IMR-90 (cell line): ENCODE measurements around the gene NEFH. TPM values are rescaled to one million over a fixed set of nuclear protein-coding genes. Genes with fewer than 3 reads are reported as not detected.

ENCODE experiments used
- ATAC-seq: fragments of 200-7000 bp; cut with Tn5 transposase; 2 replicates; pipeline ENCODE4 v1.9.1; 2020; ENCODE audit warnings: low read depth, mild to moderate bottlenecking, moderate library complexity
- BruUV-seq: library from RNA; stranded (reverse); fragments of 400-500 nt; replicated peaks from 2 replicates; lab custom pipeline; 2021; lab: Mats Ljungman, UMichigan
- CTCF ChIA-PET: fragments of 300-600 bp; formaldehyde crosslinking; extraction: SDS; loops from one replicate; lab custom pipeline; 2021; ENCODE audit warnings: antibody characterized with exemption; lab: Yijun Ruan, JAX
- POLR2A ChIA-PET: fragments of 300-600 bp; sonication (Branson Sonifier 250); formaldehyde crosslinking; loops from one replicate; lab custom pipeline; 2022; ENCODE audit warnings: antibody characterized with exemption; ENCODE audit not compliant: unreplicated experiment; lab: Charles Lee
- DNase-seq: peaks from one replicate; pipeline ENCODE4 v3.0.0; 2013
- H2AFZ ChIP-seq: replicated peaks from 2 replicates; pipeline ENCODE3; 2013; ENCODE audit warnings: low read length, mild to moderate bottlenecking; ENCODE audit not compliant: poor library complexity
- H2AK5ac ChIP-seq: 2 replicates; pipeline ENCODE4 v1.6.1; 2013; ENCODE audit warnings: low read depth, low read length, inconsistent platforms
- H2AK9ac ChIP-seq: replicated peaks from 2 replicates; pipeline ENCODE3; 2013; ENCODE audit warnings: mild to moderate bottlenecking, low read depth, low read length, moderate library complexity; ENCODE audit not compliant: poor library complexity
- H2BK120ac ChIP-seq: 2 replicates; pipeline ENCODE4 v1.6.1; 2013; ENCODE audit warnings: low read depth, low read length, inconsistent platforms
- H2BK15ac ChIP-seq: 3 replicates; pipeline ENCODE4 v1.6.1; 2013; ENCODE audit warnings: low read depth, low read length, inconsistent platforms
- H2BK20ac ChIP-seq: 2 replicates; pipeline ENCODE4 v1.6.1; 2013; ENCODE audit warnings: low read depth, mild to moderate bottlenecking, inconsistent platforms, low read length, moderate library complexity
- H2BK5ac ChIP-seq: 2 replicates; pipeline ENCODE4 v1.6.1; 2013; ENCODE audit warnings: mild to moderate bottlenecking, low read depth, low read length, inconsistent platforms; ENCODE audit not compliant: poor library complexity, severe bottlenecking
- H3K14ac ChIP-seq: replicated peaks from 2 replicates; pipeline ENCODE4 v1.6.1; 2013; ENCODE audit warnings: low read depth, low read length, inconsistent platforms
- H3K18ac ChIP-seq: 2 replicates; pipeline ENCODE4 v1.6.1; 2013; ENCODE audit warnings: low read depth, low read length, control low read depth
- H3K23ac ChIP-seq: 2 replicates; pipeline ENCODE4 v1.6.1; 2013; ENCODE audit warnings: low read depth, low read length, inconsistent platforms
- H3K27ac ChIP-seq: 2 replicates; pipeline ENCODE4 v1.5.1; 2013; ENCODE audit warnings: mild to moderate bottlenecking, control low read depth, low read length; ENCODE audit not compliant: insufficient read depth
- H3K27me3 ChIP-seq: 2 replicates; pipeline ENCODE4 v1.6.1; 2013; ENCODE audit warnings: low read length; ENCODE audit not compliant: control insufficient read depth, insufficient read depth
- H3K36me3 ChIP-seq: 2 replicates; pipeline ENCODE4 v1.6.1; 2013; ENCODE audit warnings: low read length, mixed read lengths; ENCODE audit not compliant: control insufficient read depth, insufficient read depth
- H3K4ac ChIP-seq: 2 replicates; pipeline ENCODE4 v1.6.1; 2013; ENCODE audit warnings: low read depth, low read length, inconsistent platforms
- H3K4me1 ChIP-seq: 2 replicates; pipeline ENCODE4 v1.6.1; 2013; ENCODE audit warnings: low read length, mixed read lengths; ENCODE audit not compliant: control insufficient read depth, insufficient read depth
- H3K4me2 ChIP-seq: 2 replicates; pipeline ENCODE4 v1.6.1; 2013; ENCODE audit warnings: low read depth, mild to moderate bottlenecking, control low read depth, low read length, moderate library complexity
- H3K4me3 ChIP-seq: 2 replicates; pipeline ENCODE4 v1.5.1; 2013; ENCODE audit warnings: low read depth, mild to moderate bottlenecking, control low read depth, low read length, moderate library complexity; ENCODE audit not compliant: insufficient read depth
- H3K56ac ChIP-seq: 2 replicates; pipeline ENCODE4 v1.6.1; 2013; ENCODE audit warnings: low read length, inconsistent platforms; ENCODE audit not compliant: insufficient read depth; ENCODE audit errors: extremely low read depth
- H3K79me1 ChIP-seq, 2 experiments: 2 replicates each; pipeline ENCODE4 v1.6.1; 2013; ENCODE audit warnings: low read length in 2 of 2, inconsistent platforms in 1 of 2, low read depth in 1 of 2
- H3K9ac ChIP-seq: 2 replicates; pipeline ENCODE4 v1.6.1; 2013; ENCODE audit warnings: low read depth, low read length, control low read depth
- H3K9me1 ChIP-seq: 2 replicates; pipeline ENCODE4 v1.6.1; 2013; ENCODE audit warnings: low read length, inconsistent platforms; ENCODE audit not compliant: insufficient read depth
- H3K9me3 ChIP-seq: 2 replicates; pipeline ENCODE4 v1.6.1; 2013; ENCODE audit warnings: low read length; ENCODE audit not compliant: control insufficient read depth, insufficient read depth
- H4K20me1 ChIP-seq: 2 replicates; pipeline ENCODE4 v1.6.1; 2013; ENCODE audit warnings: low read length, inconsistent platforms; ENCODE audit not compliant: insufficient read depth
- H4K5ac ChIP-seq: 2 replicates; pipeline ENCODE4 v1.6.1; 2013; ENCODE audit warnings: mild to moderate bottlenecking, low read depth, low read length, control low read depth
- H4K8ac ChIP-seq, 2 experiments: 2 replicates each; pipeline ENCODE4 v1.6.1; 2013; ENCODE audit warnings: low read depth in 2 of 2, low read length in 2 of 2, control low read depth in 1 of 2, inconsistent platforms in 1 of 2
- H4K91ac ChIP-seq: 2 replicates; pipeline ENCODE4 v1.6.1; 2013; ENCODE audit warnings: low read depth, low read length, inconsistent platforms; ENCODE audit not compliant: insufficient read depth
- CHD1 ChIP-seq: IDR thresholded peaks from 2 replicates; pipeline ENCODE4 v1.6.1; 2012; ENCODE audit warnings: low read depth, low read length, improper control_type of control experiment
- FOS ChIP-seq: fragments of 150-350 bp; IDR thresholded peaks from 2 replicates; pipeline ENCODE4 v1.6.1; 2016; ENCODE audit warnings: low read depth, low read length
- MAFK ChIP-seq: IDR thresholded peaks from 2 replicates; pipeline ENCODE4 v1.6.1; 2012; ENCODE audit warnings: low read depth, low read length, improper control_type of control experiment
- MXI1 ChIP-seq: IDR thresholded peaks from 2 replicates; pipeline ENCODE4 v1.6.1; 2012; ENCODE audit warnings: low read depth, mild to moderate bottlenecking, low read length, moderate library complexity, borderline replicate concordance
- NFE2L2 ChIP-seq: fragments of 150-350 bp; IDR thresholded peaks from 2 replicates; pipeline ENCODE4 v1.6.1; 2016; ENCODE audit warnings: low read depth, mild to moderate bottlenecking, low read length
- RFX5 ChIP-seq: IDR thresholded peaks from 2 replicates; pipeline ENCODE4 v1.8.0; 2012; ENCODE audit warnings: low read depth, mild to moderate bottlenecking, low read length, moderate library complexity
- WGBS, 2 experiments: methylation state at CpG; one replicate each; pipeline versions ENCODE4 v1.1.5 to v1.1.7; 2013; ENCODE audit warnings: missing lambda C conversion rate in 2 of 2; ENCODE audit not compliant: insufficient read length in 1 of 2; ENCODE audit errors: extremely low coverage in 2 of 2; 5-methylcytosine and 5-hydroxymethylcytosine counted together
- dilution Hi-C: fragments of 300-500 bp; cut with HindIII; formaldehyde crosslinking; loops from one replicate; pipeline ENCODE4 v1.14.3; 2018; ENCODE audit warnings: low sequenced_read_pairs; ENCODE audit not compliant: unreplicated experiment
- in situ Hi-C: fragments of 300-500 bp; cut with MboI; formaldehyde crosslinking; loops from 3 replicates; pipeline ENCODE4 v1.14.3; 2019; ENCODE audit warnings: low sequenced_read_pairs, inconsistent platforms, mixed read lengths
- intact Hi-C: fragments of 100-400 bp; cut with micrococcal nuclease; formaldehyde crosslinking; loops from 2 replicates; pipeline ENCODE4 v1.10.0; 2022
- polyA plus RNA-seq, 3 experiments: library from polyadenylated mRNA; depleted of rRNA; stranded (reverse); fragments of >200 nt; gene quantifications; 2 replicates each; pipeline ENCODE4 v1.2.3, GENCODE V29; 2012; ENCODE audit warnings: low replicate concordance in 1 of 3
- total RNA-seq: library from RNA; depleted of rRNA; stranded (reverse); fragments of >200 nt; gene quantifications from 2 replicates; pipeline ENCODE4 v1.2.3, GENCODE V29; 2012
- TF ChIP-seq, protein P1 (sequence below): fragments of 150-350 bp; IDR thresholded peaks from 2 replicates; pipeline ENCODE4 v1.6.1; 2016; ENCODE audit warnings: low read depth, mild to moderate bottlenecking, low read length, moderate library complexity, borderline replicate concordance

NEFH gene
- total and polyA plus RNA-seq, 2 of the 4 experiments (the other 2 are of a cell fraction), result 1.3 to 2.9 TPM

DNA sequence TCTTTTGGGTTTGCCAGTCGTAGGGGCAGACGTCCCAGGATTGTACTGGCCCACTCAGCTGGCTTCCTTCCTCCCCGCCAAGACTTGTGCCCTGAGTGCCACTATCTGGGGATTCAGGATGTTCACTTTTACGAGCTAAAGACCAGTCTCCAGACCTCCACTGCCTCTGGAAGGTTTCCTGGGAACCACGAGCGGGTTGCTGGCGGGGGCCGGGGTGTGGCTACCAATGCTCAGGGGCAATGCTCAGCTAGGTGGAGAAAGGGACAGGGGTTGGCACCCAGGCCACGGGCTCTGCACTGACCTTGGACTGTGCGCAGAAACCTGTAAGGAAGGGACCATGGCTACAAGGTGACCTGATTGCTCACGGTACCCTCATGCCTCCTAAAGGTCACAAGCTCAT lies 2.2 kb downstream of the NEFH start:
- Histone ChIP-seq H3K4me3 (no peak overlapping the region), H2BK15ac (no peak overlapping the region), H2BK5ac (no peak overlapping the region), H3K9ac (no peak overlapping the region), H3K9me3 (no peaks in the 10 kb centered on the region), H2BK20ac (no peak overlapping the region), H2BK120ac (no peak overlapping the region), H3K27me3 (peaks cover 49% of the 10 kb centered on the region), H3K18ac (no peak overlapping the region), H3K4me1 (no peaks in the 10 kb centered on the region), H3K4ac (no peak overlapping the region), H3K9me1 (no peaks in the 10 kb centered on the region), H3K4me2 (no peak overlapping the region), H4K20me1 (peaks cover 9% of the 10 kb centered on the region; the same call in 1 of the 2 replicates), H4K8ac (no peak overlapping the region), H4K5ac (no peak overlapping the region), H3K14ac (no peak overlapping the region), H2AK5ac (no peak overlapping the region), H3K36me3 (no peaks in the 10 kb centered on the region), H4K91ac (no peak overlapping the region), H2AFZ (no peak overlapping the region), H3K56ac (no peak overlapping the region), H2AK9ac (no peak overlapping the region), H3K27ac (no peak overlapping the region), H3K23ac (no peak overlapping the region), H3K79me1 (no peaks in the 10 kb centered on the region)
- TF ChIP-seq, protein P1, sequence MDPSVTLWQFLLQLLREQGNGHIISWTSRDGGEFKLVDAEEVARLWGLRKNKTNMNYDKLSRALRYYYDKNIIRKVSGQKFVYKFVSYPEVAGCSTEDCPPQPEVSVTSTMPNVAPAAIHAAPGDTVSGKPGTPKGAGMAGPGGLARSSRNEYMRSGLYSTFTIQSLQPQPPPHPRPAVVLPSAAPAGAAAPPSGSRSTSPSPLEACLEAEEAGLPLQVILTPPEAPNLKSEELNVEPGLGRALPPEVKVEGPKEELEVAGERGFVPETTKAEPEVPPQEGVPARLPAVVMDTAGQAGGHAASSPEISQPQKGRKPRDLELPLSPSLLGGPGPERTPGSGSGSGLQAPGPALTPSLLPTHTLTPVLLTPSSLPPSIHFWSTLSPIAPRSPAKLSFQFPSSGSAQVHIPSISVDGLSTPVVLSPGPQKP, result no peak
- TF ChIP-seq MAFK, result no peak
- no peak for TF ChIP-seq NFE2L2
- no peak for TF ChIP-seq MXI1
- no peak for TF ChIP-seq CHD1
- no peak for TF ChIP-seq FOS
- no peak for TF ChIP-seq RFX5
- POLR2A ChIA-PET, result no interaction called here
- intact Hi-C loops, result no loop called here
- no peak for DNase-seq
- CTCF ChIA-PET, result no interaction called here
- no TSS peak for BruUV-seq
- in situ Hi-C loops, result no loop called here
- ATAC-seq, result no peak
- dilution Hi-C loops, result no loop called here
- WGBS, 2 experiments, result 45% methylated on average over 4 of the region's 11 CpGs; no CpG with 5 or more reads in 1 of the 2 experiments
